GM13976 (cell line): Measurements from ENCODE around the gene CST7.
"Not testable (repeated sequence)": the region's sequence is repeated elsewhere in the genome, so short reads cannot be mapped to it uniquely, and the experiment has no call there.

Experiments used
- DNase-seq: peaks from one replicate; pipeline ENCODE4 v3.0.0; 2012; ENCODE audit warnings: low spot score
- CTCF ChIP-seq: IDR thresholded peaks from 2 replicates; pipeline ENCODE4 v1.5.1; 2012; ENCODE audit warnings: borderline replicate concordance, mild to moderate bottlenecking; ENCODE audit not compliant: insufficient read depth; ENCODE audit errors: extremely low read depth, missing control alignments, control extremely low read depth
- in situ Hi-C: fragments of 300-500 bp; cut with MboI; formaldehyde crosslinking; loops from one replicate; pipeline ENCODE4 v1.12.0; 2022; ENCODE audit warnings: low sequenced_read_pairs, mixed read lengths, inconsistent platforms; ENCODE audit not compliant: unreplicated experiment

CST7 gene

DNA sequence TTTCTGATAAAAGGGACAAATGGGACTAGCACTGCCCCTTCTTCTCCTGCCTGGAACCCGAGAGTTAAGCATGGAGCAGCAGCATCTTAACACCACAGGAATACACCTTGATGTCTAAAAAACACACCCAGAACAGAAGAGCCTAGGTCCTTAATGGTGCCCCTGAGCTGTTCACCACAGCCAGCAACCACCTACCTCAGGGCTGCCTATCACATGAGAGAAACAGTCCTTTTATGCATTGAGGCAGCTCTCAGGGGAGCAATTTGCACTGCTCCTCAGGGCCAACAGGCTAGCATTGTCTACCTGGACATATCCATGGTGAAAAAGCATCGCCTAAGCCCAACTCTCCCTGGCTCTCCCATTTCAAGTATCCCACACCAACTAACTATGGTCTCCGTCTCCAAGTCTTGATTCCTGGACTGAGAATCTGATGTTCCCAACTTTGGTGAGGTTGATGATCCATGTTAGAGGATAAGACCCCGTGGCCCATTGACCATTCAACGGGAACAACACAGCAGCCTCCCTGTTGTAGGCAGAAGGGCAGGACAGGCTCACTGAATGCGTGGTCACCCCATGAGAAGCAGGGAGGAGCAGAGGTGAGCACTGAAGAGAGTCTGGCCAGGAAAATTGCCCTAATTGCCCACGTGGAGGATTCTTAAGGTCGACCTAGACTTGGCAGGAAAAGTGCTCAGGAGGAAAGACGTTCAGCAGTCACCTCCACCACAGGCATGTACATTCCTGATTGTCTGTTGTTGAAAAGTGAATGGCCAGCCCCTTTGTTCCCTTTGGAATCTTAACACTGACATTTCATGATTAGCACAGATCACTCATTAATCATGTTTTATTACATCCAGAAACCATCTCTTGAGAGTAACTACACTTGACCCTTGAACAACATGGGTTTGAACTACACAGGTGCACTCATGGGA, 47.6 kb downstream of the CST7 start:
- in situ Hi-C loops = loop anchor here (5.0 to 10.0 kb wide), 3 partner anchors 66 to 408 kb away; partner anchors contain the start of gene GINS1
- TF ChIP-seq CTCF = no peak
- no peak for DNase-seq

- DNase-seq = no peak
- in situ Hi-C loops = loop anchor here (5.0 to 10.0 kb wide), 3 partner anchors 64 to 407 kb away; partner anchors contain the start of gene GINS1
- TF ChIP-seq CTCF = no peak
Observed at GRCh38 chr20:24998121-24998520, 49.1 kb downstream of the CST7 start.

- in situ Hi-C loops = loop anchor here (5.0 to 10.0 kb wide), 3 partner anchors 63 to 406 kb away; partner anchors contain the start of gene GINS1
- DNase-seq = no peak
- no peak for TF ChIP-seq CTCF
Observed at GRCh38 chr20:24998631-24999445, 49.8 kb downstream of the CST7 start.

GRCh38 chr20:24999568-24999967, 50.5 kb downstream of the CST7 start:
- DNase-seq = no peak
- no peak for TF ChIP-seq CTCF
- in situ Hi-C loops = loop anchor here (5.0 to 10.0 kb wide), 3 partner anchors 63 to 405 kb away; partner anchors contain the start of gene GINS1

GRCh38 chr20:25000268-25000801, 51.3 kb downstream of the CST7 start:
- in situ Hi-C loops = no loop called here
- DNase-seq = no peak
- no peak for TF ChIP-seq CTCF

DNA sequence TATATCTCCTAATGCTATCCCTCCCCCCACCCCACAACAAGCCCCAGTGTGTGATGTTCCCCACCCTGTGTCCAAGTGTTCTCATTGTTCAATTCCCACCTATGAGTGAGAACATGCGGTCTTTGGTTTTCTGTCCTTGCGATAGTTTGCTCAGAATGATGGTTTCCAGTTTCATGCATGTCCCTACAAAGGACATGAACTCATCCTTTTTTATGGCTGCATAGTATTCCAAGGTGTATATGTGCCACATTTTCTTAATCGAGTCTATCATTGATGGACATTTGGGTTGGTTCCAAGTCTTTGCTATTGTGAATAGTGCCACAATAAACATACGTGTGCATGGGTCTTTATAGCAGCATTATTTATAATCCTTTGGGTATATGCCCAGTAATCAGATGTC, 52.3 kb downstream of the CST7 start:
- in situ Hi-C loops, DNase-seq: not testable (repeated sequence)
